Right forelimb (tissue), 1 donor: ENCODE data around the gene DNAAF5.
"Not testable (repeated sequence)": the region's sequence is repeated elsewhere in the genome, so short reads cannot be mapped to it uniquely, and the experiment has no call there.

Experiments
- DNase-seq: peaks from one replicate; pipeline ENCODE4 v3.0.0-alpha.2; 2018

Gene DNAAF5

GRCh38 chr7:784971-785370, 58.5 kb downstream of the DNAAF5 start:
- DNase-seq: no peak

- DNase-seq: no peak
These were observed 58.9 kb downstream of the DNAAF5 start for GRCh38 chr7:785416-785815.

GRCh38 chr7:786472-787255, 60.2 kb downstream of the DNAAF5 start:
- DNase-seq: peak; percentile 79

- DNase-seq: no peak
These were observed 61.1 kb downstream of the DNAAF5 start for GRCh38 chr7:787332-788240.

- DNase-seq: no peak
These were observed 65.0 kb downstream of the DNAAF5 start for GRCh38 chr7:791519-791918.

- DNase-seq: no peak
These were observed 67.7 kb downstream of the DNAAF5 start for GRCh38 chr7:794207-794606.

GRCh38 chr7:794671-795329, 68.3 kb downstream of the DNAAF5 start:
- DNase-seq: no peak

- DNase-seq: not testable (repeated sequence)
These were observed 70.1 kb downstream of the DNAAF5 start for GRCh38 chr7:796434-797169.

- DNase-seq: no peak
These were observed 72.5 kb downstream of the DNAAF5 start for GRCh38 chr7:798921-799470.

- DNase-seq: no peak
These were observed 74.2 kb downstream of the DNAAF5 start for GRCh38 chr7:800692-801091.

- DNase-seq: not testable (repeated sequence)
These were observed 74.9 kb downstream of the DNAAF5 start for GRCh38 chr7:801351-801750.

GRCh38 chr7:801940-802381, 75.5 kb downstream of the DNAAF5 start:
- peak; percentile 58 for DNase-seq

- no peak for DNase-seq
These were observed 76.2 kb downstream of the DNAAF5 start for GRCh38 chr7:802500-803242.

- DNase-seq: no peak
These were observed 76.7 kb downstream of the DNAAF5 start for GRCh38 chr7:803243-803635.

GRCh38 chr7:803796-804195, 77.3 kb downstream of the DNAAF5 start:
- not testable (repeated sequence) for DNase-seq

- no peak for DNase-seq
These were observed 78.8 kb downstream of the DNAAF5 start for GRCh38 chr7:805261-805660.

- peak; percentile 73 for DNase-seq
These were observed 89.1 kb downstream of the DNAAF5 start for GRCh38 chr7:815284-816216.

GRCh38 chr7:816300-816750, 89.8 kb downstream of the DNAAF5 start:
- peak; percentile 98 for DNase-seq

GRCh38 chr7:816751-817671, 90.5 kb downstream of the DNAAF5 start:
- DNase-seq: peak; percentile 61
